ENCODE data around the gene SLAIN2.
"Not testable (repeated sequence)": the region's sequence is repeated elsewhere in the genome, so short reads cannot be mapped to it uniquely, and the experiment has no call there.

SLAIN2 gene

GRCh38 chr4:48446642-48447041, 105.3 kb downstream of the SLAIN2 start:
- DNase-seq, result no peak

GRCh38 chr4:48449151-48449550, 107.8 kb downstream of the SLAIN2 start:
- DNase-seq, result no peak

GRCh38 chr4:48450740-48451139, 109.4 kb downstream of the SLAIN2 start:
- no peak for DNase-seq

- not testable (repeated sequence) for DNase-seq
Observed at GRCh38 chr4:48451656-48452055, 110.3 kb downstream of the SLAIN2 start.

GRCh38 chr4:48454591-48454990, 113.3 kb downstream of the SLAIN2 start:
- no peak for DNase-seq

- no peak for DNase-seq
Observed at GRCh38 chr4:48461000-48461399, 119.7 kb downstream of the SLAIN2 start.

- DNase-seq, result no peak
Observed at GRCh38 chr4:48462363-48462762, 121.0 kb downstream of the SLAIN2 start.

- DNase-seq, result no peak
Observed at GRCh38 chr4:48467442-48467841, 126.1 kb downstream of the SLAIN2 start.

- no peak for DNase-seq
Observed at GRCh38 chr4:48467891-48468290, 126.6 kb downstream of the SLAIN2 start.

- no peak for DNase-seq
Observed at GRCh38 chr4:48470137-48470536, 128.8 kb downstream of the SLAIN2 start.

GRCh38 chr4:48470570-48470969, 129.2 kb downstream of the SLAIN2 start:
- no peak for DNase-seq

GRCh38 chr4:48472794-48473193, 131.5 kb downstream of the SLAIN2 start:
- DNase-seq, result no peak

- no peak for DNase-seq
Observed at GRCh38 chr4:48475770-48476169, 134.4 kb downstream of the SLAIN2 start.

All from islet precursor cell (in vitro differentiated cells).